HL-60/S4 (cell line): ENCODE results near the gene SPATA31A6.
"Not testable (repeated sequence)": the region's sequence is repeated elsewhere in the genome, so short reads cannot be mapped to it uniquely, and the experiment has no call there.

ENCODE experiments used
- in situ Hi-C: fragments of 300-500 bp; cut with MboI; formaldehyde crosslinking; loops from 2 replicates; pipeline ENCODE4 v1.14.3; 2022; ENCODE audit warnings: low sequenced_read_pairs

The SPATA31A6 gene

DNA sequence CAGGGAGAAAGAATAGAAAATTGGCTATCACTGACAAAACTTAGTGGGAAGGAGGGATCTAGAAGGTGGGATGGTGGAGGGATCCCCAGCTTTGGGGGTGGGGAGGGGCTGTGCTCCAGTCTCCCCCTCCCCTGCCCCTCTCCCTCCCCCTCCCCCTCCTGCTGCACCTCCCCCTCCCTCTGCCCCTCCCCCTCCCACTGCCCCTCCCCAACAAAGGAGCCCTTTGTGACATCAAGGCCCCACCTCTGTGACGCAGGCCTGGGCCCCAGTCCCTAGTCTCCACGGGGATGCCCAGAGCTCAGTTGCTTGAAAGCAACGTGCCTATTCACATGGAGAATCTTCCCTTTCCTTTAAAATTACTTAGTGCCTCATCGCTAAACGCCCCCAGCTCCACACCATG is at the start of gene SPATA31A6:
SPATA31A6 (plus strand) TSS at position 301 of the 400 bp plus-strand sequence; CDS start at position 330, 29 bp downstream.
- in situ Hi-C loops = not testable (repeated sequence)

DNA sequence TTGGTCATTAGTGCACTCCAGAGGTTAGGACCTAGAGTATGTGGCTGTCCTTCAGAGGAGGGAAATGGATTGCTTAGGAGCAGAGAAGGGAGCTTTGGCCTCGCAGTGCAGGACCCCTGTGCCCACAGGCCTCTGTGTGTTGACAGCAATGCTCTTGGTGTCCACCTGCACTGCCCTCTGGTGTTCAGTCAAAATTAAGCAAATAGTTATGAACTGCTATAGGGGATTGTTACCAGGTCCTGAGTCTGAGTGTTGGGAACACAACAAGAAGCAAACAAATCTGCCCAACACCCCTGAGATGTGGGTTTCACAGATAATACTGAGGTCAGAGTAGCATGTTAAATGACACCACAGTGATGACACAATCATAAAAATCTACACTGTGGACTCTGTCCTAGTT is 23.2 kb upstream of the SPATA31A6 start:
- in situ Hi-C loops = not testable (repeated sequence)

DNA sequence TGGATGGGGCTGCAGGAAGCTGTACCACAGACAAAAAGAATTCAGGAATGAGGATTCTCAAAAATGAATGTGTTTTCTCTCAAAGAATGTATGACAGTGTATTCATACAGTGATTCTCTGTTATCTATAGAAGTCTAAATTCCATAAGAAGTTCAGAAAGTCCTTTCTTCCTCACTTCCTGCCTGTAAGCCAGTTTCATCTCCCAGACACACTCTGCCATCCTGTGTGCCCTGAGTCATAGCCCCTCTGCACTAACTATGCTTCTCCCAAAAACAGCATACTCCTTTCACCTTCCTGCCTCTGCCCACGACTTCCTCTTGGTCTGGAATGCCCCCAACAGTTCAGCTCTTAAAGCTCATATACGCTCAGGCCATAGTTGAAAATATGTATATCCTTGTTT is 36.4 kb downstream of the SPATA31A6 start:
- in situ Hi-C loops = not testable (repeated sequence)

DNA sequence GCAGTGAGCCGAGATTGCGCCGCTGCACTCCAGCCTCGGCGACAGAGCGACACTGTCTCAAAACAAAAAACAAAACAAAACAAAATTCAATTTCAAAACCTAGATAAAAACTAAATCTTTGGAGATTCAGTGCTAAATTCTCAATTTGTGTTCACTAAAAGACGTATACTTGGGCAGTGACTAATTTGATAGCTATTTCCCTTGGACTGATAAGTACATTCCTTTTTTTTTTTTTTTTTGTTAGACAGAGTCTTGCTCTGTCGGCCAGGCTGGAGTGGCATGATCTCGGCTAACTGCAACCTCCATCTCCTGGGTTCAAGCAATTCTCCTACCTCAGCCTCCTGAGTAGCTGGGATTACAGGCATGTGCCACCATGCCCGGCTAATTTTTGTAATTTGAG is 39.8 kb downstream of the SPATA31A6 start:
- in situ Hi-C loops = not testable (repeated sequence)

DNA sequence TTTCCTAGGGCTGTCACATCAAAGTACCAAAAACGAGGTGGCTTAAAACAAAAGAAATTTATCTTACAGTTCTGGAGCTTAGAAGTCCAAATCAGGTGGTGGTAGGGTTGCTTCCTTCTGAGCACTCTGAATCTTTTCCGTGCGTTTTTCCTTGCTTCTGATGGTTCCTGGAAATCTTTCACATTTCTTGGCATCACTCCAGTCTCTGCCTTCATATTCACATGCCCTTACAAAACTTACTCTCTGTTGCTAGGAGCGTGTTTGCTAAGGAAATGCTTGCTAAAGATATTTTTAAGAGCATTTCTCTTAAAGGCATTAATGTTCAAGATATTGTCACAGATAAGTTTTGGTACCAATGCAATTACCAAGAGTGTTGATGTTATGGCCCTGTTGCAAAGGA is 49.6 kb downstream of the SPATA31A6 start:
- in situ Hi-C loops = not testable (repeated sequence)

DNA sequence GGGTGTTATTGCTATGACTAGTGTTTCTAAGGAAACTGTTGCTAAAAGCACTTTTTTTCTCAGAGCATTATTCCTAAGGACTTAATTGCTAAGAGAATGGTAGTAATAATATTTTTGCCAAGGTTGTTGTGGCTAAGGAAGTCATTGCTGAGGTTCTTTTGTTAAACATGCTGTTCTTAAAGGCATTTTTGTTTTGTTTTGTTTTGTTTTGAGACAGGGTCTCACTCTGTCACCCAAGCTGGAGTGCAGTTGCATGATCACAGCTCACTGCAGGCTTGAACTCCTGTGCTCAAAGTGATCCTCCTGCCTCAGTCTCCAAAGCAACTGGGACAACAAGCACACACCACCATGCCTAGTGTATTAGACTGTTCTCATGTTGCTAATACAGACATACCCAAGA is 51.2 kb downstream of the SPATA31A6 start:
- in situ Hi-C loops = not testable (repeated sequence)

DNA sequence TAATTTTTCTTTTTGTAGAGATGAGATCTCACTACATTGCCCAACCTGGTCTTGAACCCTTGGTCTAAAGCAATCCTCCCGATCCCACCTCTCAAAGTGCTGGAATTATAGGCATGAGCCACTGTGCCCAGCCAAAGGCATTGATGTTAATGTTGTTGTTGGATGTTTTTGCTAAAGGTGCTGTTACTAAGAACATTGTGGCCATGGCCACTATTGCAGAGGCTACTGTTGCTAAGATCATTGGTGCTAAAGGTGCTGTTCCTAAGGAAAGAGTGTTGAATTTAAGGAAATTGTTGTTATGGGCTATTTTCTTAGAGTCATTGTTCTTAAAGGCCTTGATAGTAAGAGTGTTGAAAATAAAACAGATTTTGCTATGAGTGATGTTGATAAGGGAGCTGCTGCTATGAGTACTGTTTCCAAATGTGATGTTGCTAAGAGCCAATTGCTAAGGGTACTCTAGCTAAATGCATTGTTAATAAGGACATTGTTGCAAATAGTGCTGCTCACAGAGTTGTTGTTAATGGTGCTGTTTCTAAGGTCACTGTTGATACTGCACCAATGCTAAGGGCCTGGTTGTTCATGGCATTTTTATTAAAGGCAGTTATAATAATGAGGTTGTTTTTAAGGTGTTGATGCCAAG is 52.0 kb downstream of the SPATA31A6 start:
- in situ Hi-C loops = not testable (repeated sequence)

DNA sequence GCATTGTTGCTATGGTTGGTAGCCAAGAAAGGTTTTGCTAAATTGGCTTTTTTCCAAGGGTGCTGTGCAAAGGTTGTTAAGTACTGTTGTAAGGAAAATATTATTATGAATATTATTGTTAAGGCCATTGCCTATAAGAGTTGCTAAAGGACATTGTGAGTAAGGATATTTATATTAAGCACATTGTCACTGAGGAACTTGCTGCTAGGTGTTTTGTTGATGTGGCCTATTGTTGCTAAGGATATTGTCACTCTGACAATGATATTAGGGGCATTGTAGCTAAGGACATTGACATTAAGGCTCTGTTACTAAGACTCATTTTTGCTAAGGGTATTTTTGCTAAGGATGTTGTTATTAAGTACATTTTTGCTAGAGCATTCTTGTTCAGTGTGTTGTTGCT is 52.6 kb downstream of the SPATA31A6 start:
- in situ Hi-C loops = not testable (repeated sequence)

DNA sequence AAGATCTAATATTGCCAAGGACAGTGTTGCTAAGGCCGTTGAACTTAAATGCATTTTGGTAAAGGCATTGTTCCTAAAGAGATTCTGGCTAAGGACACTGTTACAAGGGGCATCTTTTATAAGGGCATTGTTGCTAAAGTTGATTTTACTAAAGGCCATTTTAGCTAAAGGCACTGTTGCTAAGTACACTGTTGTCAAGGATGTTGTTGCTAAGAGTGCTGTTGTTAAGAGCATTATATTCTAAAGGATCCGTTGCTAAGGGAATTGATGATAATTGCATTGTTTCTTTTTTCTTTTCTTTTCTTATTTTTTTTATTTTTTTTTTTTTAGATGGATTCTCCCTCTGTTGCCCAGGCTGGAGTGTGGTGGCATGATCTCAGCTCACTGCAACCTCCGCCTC is 53.9 kb downstream of the SPATA31A6 start:
- in situ Hi-C loops = not testable (repeated sequence)

DNA sequence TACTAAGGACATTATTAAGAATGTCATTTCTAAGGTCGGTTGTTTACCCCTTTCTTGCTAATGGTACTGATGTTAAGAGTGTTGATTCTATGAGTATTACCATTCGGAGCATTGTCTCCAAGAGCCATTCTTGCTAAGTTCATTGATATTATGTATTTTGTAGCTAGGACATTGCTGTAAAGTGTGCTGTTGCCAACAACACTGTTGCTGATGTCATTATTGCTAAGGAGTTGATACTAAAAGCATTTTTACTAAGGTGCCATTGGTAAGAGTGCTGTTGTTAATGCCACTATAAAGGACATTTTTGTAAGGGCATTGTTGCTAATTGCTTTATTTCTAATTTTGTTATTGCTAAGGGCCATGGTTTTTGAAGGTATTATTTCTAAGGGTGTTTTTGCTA is 55.4 kb downstream of the SPATA31A6 start:
- in situ Hi-C loops = not testable (repeated sequence)
